Kasumi-1 (cell line): Measurements from ENCODE around the gene SLC25A13.
"Not testable (repeated sequence)": the region's sequence is repeated elsewhere in the genome, so short reads cannot be mapped to it uniquely, and the experiment has no call there.

Experiments used
- DNase-seq, 2 experiments: peaks; one replicate each; lab custom pipeline; 2025; lab: John Stamatoyannopoulos, UW

Gene SLC25A13

DNA sequence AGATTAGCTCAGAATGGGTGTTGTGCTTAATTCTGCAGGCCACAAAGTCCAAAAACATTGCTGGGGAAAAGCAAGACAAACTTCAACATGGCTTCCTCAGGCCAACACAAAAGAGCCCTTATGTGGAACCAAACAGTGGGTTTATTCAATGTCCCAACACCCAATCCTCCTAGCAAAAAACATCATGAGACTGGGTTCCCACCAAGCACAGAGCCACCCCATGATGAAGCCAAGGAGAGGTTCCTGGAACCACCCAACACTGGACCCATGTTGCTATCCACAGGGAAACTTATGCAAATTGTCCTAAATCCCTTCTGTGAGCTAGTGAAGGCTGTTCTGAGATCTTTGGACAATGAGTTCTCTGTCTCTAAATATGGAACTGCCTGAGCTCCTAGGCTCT, 24.0 kb downstream of the SLC25A13 start:
- no peak for DNase-seq

DNA sequence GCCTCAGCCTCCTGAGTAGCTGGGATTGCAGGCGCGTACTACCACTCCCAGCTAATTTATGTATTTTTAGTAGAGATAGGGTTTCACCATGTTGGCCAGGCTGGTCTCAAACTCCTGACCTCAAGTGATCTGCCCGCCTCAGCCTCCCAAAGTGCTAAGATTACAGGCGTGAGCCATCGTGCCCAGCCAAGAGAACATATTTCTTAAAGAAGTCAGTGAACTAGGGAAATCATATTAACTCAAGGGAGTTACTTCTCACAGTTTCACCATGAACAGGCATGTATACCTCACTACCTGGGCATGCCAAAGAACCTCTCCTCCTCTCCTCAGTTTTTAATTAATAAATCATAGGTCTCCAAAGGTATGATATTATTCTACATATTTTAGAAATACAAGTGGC, 24.5 kb downstream of the SLC25A13 start:
- DNase-seq, result not testable (repeated sequence)

DNA sequence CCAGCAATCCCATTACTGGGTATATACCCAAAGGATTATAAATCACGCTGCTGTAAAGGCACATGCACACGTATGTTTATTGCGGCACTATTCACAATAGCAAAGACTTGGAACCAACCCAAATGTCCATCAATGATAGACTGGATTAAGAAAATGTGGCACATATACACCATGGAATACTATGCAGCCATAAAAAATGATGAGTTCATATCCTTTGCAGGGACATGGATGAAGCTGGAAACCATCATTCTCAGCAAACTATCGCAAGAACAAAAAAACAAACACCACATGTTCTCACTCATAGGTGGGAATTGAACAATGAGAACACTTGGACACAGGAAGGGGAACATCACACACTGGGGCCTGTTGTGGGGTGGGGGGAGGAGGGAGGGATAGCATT, 28.0 kb downstream of the SLC25A13 start:
- not testable (repeated sequence) for DNase-seq

DNA sequence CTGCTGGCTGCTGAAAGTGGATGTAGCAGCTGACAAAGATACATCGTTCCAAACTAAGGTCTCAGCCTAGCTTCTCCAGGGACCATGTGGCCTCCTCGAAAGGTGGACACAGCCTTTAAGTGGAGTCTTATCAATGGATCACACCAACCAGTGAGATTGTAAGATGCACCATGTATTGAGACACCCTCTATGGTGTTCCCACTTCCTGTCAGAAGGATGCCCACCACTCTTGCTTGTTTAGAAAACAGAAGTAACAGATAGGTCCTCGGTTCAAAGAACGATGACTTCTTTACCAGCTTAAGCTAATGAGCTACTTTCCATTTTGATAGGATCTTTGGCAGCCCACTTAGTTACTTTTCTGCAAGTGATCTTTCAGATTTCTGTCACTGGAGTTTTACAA, 34.3 kb downstream of the SLC25A13 start:
- no peak for DNase-seq

DNA sequence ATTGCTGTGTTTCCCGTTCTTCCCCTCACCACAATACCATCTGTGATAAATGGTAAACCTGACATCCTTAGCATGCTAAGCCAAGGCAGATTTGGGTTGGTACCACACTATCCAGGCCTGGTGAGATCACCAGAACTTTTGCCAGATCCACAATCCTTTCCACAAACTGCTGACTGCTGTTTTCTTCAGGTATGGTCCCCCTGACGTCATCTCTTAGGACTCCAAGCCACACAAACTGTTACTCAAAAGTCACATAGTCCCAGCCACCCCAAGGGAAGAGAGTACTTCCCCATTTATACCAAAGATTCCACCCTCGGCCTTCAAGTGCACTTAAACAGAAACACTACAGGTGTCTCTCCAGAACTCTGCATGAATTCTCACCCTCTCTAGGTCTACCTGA, 34.8 kb downstream of the SLC25A13 start:
- DNase-seq, result peak; percentile 29 to 62

DNA sequence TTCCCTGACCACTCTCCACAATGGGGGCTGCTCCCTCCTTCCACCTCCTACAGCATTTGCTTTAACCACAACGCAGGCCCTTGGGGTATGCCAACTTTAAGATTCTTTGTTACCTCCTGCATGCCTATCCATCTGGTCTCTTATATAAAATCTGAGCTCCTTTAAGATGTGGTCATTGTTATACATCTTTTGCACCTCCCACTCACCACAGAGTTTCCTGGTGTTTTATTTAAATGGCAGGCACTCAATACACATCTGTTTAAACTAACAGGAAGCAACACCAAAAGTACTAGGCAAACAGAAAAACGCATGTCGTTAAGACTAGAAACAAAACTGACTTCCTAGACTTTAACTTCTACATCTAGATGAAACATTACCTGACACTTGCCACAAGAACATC, 36.3 kb downstream of the SLC25A13 start:
- peak in 1 of 2 experiments; percentile 25 for DNase-seq

DNA sequence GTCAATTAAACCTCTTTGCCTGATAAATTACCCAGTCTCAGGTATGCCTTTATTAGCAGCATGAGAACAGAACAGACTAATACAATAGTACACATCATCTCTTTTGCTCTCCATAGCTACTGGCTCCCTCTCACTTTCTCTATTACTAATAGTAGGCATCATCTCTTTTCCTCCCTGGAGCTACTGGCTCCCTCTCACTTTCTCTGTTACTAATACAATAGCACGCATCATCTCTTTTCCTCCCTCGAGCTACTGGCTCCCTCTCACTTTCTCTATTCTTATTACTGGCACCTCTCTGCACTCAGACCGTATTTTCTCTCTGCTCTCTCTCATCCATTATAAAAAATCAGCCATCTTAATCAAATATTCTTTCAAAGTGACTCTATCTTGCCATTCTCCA, 37.1 kb downstream of the SLC25A13 start:
- no peak for DNase-seq

DNA sequence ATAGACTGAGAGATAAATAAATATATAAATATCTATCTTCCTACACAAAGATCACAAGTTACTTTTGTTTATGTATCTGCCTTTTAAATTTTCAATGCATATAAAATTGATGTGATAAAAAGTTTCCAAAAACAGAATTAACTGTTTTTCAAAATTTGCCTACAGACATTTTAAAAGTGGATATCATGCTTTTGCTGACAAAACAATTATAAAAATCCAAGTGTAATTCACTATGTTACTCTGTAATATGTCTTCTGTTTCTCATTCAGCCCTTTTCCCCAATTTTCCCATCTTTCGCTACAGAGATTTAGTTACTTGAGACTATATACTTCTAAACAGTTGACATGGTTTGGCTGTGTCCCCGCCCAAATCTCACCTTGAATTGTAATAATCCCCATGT, 37.7 kb downstream of the SLC25A13 start:
- no peak for DNase-seq

DNA sequence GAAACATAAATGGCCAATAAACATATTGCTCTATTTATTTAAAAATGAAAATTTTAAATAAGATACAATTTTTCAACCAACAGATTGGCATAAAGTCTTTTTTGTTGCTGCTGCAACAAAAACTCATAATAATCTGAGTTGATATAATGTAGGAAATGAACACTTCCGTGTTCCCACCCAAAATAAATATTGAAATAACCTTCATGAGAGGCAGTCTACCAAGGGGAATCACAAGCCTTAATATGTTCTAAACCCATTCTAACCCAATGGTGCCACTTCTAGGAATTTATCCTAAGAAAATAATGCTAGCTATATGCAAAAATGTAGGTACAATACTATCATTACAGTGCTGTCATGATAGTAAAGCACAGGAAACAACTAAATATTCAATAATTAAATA, 39.1 kb downstream of the SLC25A13 start:
- no peak for DNase-seq

DNA sequence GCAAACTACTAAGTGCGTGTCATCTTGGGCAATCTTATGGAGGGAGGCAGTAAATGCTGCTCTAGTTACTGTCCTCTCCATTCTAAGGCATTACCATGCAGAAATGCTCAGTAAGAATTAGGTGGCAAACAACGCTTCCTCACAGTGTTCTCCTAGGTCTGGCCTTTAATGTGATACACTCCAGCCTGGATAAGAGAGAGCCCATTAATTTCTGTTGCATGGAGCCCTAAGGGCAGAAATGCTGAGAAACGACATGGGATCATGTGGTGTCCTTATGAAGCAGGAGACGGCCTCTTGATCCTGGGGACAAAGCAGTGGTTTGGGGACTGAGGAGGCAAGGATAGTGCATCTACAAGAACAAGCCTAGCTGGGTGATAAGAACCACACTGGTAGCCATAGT, 44.0 kb downstream of the SLC25A13 start:
- DNase-seq, result no peak

DNA sequence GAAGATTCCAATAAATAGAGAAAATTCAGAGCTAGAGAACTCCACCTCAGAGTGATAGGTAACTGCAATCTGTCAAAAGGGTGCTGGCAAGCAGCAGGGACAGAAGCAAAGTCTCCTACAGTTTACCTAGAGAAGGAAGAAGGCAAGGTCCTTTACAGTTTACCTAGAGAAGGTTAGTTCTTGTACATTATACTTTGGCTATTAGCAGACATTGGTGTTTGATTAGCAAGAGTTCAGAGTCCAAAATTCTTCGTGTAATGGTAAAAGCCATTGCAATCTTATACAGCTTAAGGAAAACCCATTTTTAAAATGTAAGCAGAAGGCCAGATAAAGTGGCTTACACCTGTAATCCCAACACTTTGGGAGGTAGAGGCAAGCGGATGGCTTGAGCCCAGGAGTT, 45.9 kb downstream of the SLC25A13 start:
- no peak for DNase-seq

DNA sequence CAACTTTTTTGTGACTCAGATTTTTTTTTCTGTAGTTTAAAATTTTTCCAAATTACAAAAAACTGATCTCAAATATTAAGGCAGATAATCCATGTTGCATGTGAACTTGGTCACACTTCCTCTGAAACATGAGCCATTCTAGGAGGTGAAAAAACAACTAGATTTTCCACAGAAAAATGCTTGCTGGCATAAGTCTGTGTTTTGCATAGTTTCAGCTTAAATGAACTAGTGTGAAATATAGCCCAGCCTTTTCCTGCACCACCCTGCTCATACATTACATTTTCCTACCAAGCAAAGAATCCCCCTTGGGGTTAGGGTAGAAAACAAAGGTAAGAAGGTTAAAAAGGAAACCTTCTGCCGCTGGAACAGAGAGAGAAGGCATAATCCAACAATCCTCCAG, 48.2 kb downstream of the SLC25A13 start:
- DNase-seq, result no peak

DNA sequence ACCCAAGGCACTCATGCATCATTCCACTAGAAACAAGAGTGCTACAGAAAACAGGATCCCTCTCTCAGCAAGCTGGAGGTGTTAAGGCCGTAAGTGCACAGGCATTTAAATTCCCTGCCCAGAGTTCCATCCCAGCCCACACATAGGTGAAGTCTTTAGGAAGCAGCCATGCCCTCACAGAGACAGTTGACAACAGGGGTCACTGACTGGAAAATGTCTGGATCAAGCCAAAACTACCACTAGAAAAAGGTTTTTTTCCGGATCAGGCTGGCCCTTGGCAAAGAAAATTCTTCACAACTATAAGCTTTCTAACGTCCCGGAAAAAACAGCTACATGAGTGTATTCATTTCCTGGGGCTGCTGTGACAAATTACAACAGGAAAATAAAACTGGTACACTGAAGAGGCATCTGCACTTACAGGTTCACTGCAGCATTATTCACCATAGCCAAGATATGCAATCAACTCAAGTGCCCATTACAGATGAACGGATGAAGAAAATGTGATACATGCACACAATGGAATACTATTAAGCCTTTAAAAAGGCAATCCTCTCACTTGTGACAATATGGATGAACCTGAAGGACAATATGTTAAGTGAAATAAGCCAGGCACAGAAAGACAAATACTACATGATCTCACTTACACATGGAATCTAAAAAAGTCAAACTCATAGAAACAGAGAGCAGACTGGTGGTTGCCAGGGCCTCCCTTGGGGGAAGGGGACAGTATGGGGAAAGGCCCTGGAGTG, 52.5 kb downstream of the SLC25A13 start:
- DNase-seq, result no peak

DNA sequence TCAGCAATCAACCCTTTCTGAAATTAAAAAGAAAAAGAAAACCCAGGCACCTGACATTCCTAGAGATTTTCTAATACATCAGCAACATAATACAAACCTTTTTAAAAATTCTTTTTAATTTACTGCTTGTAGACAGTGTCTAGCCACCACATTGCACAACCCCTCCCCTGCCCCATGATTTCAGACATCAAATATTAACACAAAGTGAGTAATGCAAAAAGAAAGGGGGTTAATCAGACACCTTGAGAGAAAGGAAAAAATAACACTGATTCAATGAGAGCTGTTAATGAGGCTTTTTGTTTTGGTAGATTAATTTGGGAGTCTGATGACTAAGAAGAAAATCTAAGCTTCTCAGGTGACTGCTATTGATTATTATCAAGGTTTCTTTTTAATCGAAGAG, 55.3 kb downstream of the SLC25A13 start:
- DNase-seq, result no peak

DNA sequence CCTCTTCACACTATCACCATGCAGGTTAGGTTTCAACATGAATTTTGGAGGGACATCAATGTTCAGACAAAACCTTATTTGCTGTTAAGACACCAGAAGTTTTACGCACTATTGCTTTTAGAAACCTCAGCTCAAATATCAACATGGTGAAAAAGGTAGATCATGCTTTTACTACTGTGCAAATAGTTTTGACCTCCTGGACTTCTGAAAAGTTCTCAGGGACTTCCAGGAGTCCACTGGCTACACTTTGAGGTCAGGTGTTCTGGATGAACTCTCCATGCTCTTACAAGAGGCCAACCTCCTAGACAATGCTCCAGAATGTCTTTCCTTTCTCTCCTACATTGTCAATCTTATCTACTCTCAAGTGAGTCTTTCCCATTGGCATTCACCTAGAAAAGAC, 55.9 kb downstream of the SLC25A13 start:
- DNase-seq, result no peak

DNA sequence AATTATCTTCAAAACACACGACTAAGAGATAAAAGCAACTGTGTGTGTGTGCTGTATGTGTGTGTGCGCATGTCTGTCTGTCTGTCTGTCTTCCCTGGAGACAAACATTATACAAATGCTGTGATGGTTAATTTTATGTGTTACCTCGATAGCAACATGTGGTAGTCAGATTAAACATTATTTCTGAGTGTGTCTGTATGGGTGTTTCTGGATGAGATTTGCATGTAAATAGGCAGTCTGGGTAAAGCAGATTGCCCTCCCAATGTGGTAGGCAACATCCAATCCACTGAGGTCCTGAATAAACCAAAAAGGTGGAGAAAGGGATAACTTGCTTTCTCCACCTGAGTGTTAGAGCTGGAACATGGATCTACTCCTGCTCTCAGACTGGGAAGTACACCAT, 67.9 kb downstream of the SLC25A13 start:
- no peak for DNase-seq

DNA sequence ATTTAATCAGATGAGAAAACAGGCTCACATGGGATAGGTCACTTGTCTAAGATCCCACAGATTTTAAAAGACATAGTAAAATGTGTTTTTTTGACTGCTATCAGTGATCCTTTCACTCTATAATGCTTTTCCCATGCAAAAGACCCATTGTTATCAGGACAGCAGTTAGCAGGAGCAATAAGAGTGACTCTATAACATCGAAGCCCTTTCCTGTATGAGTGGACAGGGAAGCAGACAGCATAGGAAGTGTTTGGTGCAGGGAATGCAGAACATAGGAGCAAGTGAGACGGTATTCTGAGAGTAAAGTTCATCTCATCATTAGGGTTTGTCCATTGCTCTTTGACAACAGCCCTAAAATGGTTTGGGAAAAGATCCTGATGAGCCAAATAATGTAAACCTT, 68.5 kb downstream of the SLC25A13 start:
- no peak for DNase-seq

DNA sequence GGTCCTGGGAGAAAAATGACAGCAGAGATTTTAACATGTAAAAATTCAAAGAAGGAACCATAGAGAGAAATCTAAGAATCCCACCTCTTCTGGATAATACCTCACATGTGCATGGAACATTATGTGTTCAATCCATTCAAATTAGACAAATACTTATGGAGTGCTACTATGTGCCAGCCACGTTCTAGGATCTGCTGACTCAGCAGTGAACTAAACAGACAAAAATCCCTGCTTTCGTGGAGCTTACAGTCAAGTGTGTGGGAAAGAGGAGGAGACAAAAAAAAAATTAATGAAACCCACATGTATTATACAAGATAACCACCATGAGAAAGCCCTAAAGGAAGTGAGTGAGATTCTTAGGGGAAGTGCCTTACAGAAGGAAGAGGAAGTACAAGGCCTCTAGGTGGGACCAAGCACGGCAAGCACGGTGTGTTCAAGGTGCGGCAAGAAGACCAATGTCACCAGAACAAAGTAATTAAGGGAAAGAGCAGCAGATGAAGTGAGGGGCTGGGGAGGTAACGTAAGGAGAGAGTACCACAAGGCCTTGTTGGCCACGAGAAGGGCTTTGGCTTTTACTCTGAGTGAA, 71.0 kb downstream of the SLC25A13 start:
- peak; percentile 44 to 65 for DNase-seq

DNA sequence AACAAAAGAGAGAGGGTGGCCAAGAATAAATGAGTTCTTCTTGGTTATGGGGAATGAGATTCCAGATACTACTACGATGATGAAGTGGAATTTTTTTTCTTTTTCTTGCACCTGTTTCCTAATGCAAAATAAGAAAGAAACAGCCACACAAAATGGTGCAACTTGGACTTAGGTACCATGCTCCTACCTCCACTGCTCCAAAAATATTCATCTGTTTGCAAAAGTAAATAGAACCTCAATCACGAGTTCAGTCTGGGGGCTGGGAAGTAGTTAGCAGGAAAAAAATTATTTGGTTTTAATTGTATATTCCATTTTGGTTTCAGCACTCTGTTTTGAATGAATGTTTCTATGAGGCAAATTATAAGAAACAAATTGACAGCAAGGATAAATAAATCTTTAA, 73.5 kb downstream of the SLC25A13 start:
- no peak for DNase-seq

DNA sequence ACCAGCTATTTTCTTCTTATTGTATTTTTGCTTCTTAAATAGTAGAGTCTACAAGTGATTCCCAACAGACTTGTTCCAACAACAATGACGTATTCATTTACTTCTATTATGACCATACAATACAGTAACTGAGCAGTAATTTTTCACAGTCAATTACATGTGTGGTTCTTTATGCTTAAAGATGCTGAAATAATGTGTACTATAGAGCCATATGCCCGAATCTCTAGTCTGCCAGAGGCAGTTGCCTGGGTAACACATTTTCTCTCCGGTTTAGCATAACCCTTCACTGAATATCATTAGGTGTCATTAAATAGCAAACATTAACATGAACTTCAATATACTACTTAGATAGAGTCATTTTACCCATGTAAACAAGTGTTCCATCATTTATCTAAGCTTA, 75.0 kb downstream of the SLC25A13 start:
- no peak for DNase-seq

DNA sequence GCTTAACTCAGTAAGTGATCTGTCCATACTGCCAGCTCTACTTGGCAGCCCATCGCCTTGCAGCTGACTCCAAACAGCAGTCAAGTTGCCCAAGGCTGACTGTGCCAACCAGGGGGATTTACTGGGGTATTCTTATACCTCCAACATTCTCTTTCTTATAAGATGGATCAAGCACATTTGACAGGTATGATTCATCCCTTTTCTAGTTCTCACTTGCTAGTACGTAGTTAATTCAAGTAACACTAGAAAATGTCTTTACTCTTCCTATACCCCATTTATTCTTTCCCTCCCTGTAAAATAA, 77.0 kb downstream of the SLC25A13 start:
- DNase-seq, result no peak

DNA sequence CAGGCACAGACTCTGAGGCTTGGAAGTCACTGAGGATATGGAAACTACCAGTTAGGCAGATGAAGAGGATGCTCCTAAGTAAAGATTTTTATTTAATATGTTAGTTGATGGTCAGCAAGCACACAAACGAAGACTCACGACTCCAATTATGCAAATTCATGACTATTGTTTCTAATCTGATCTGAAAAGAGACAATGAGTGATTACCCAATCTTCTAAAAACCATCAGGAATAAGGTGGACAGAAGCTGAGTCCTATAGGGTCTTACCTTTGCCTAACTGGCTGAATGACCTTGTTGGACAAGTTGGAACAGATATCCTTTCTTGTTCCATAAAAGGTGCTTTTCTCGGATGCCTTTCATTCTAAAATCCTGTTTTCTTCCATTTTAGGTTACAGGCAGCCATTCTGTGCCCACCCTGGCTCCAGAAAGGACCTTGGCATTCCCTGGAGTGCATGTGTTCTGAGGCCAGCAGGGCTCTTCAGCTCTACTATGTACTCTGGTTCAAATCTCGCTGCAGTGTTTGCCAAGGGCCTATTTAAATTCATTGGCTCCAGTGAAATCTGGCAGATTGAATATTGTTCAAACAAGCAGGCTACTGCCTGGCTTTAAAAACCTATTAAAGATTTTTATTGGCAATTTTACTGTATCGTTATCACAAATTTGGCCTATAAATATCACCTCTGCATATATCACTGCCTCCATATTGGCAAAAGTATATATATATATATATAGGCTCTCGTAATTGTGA, 77.5 kb downstream of the SLC25A13 start:
- no peak for DNase-seq

DNA sequence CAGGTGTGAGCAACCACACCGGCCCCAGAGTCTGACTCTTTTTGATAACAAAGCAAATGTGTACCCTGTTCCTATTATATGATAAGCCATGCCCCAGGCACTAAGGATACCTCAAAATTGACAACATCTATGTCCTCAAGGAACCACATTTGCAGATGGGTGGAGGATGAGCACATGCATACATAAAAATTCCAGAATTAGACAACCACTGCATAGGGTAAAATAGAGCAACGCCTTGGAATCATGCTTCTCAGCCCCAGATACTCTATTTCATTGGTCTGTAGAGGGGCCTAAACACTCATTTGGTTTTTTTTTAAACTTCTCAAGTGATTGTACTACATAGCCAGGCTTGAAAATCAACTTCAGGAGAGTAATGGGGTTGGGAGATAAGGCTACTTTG, 78.7 kb downstream of the SLC25A13 start:
- no peak for DNase-seq

DNA sequence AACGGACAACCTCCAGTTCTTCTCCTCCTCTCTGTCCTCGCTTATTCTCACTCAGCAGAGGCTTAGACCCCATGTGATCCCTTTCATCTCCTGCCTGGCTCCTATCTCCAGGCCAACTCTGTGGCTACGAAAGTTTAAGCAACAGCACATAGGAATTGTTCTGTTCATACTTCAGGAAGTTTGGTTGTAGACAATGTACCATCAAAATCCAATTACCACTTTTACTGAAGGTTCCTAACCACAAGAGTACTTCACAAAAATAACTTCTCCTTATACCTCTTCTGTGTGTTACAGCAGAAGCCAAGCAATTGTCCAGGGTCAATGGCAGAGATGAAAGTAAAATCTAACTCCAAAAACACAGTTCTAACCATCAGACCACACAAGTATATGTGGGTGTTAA, 80.0 kb downstream of the SLC25A13 start:
- DNase-seq, result peak; percentile 63 to 69
